ENCODE measurements around the gene KLHL29. TPM values are rescaled to one million over a fixed set of nuclear protein-coding genes. Genes with fewer than 3 reads are reported as not detected.

The KLHL29 gene
- total and polyA plus RNA-seq, 2 of the 13 experiments (the other 11 are each of a cell fraction or from before 2014, with no cell fraction given): 0.01 TPM; not detected in 1

GRCh38 chr2:23533338-23533695 lies 148.3 kb downstream of the KLHL29 start:
- no TSS peak for BruUV-seq (replicated peaks)
- TF ChIP-seq GATAD2A (CRISPR knock-in tag; IDR thresholded peaks at IDR 0.05) (no peak), ZFY (CRISPR knock-in tag; IDR thresholded peaks at IDR 0.05) (no peak), EEA1 (CRISPR knock-in tag; IDR thresholded peaks at IDR 0.05; ENCODE audit: borderline replicate concordance) (no peak), ZNF720 (CRISPR knock-in tag; IDR thresholded peaks at IDR 0.05) (no peak), HNRNPLL (IDR thresholded peaks at IDR 0.05; ENCODE audit: low read depth, low read length, poor library complexity, severe bottlenecking) (no peak), MAFF (IDR thresholded peaks at IDR 0.05; ENCODE audit: low read depth, low read length) (no peak), ZNF598 (CRISPR knock-in tag; IDR thresholded peaks at IDR 0.05; ENCODE audit: borderline replicate concordance) (no peak), ZBTB2 (CRISPR knock-in tag; IDR thresholded peaks at IDR 0.05; ENCODE audit: low read depth) (no peak), NFE2L1 (CRISPR knock-in tag; IDR thresholded peaks at IDR 0.05; ENCODE audit: borderline replicate concordance) (no peak), NFAT5 (CRISPR knock-in tag; IDR thresholded peaks at IDR 0.05) (no peak), BCLAF1 (IDR thresholded peaks at IDR 0.05) (no peak), ZBTB44 (CRISPR knock-in tag; IDR thresholded peaks at IDR 0.05) (no peak), JARID2 (CRISPR knock-in tag; IDR thresholded peaks at IDR 0.05; ENCODE audit: insufficient replicate concordance) (no peak)

More at GRCh38 chr2:23533338-23533695, 148.3 kb downstream of the KLHL29 start:
- no peaks in the 10 kb centered on the region for H3K36me3 ChIP-seq (replicated peaks in 1 of 2; ENCODE audit: control insufficient read depth in 1 of 2, insufficient read depth in 2 of 2, low read length in 2 of 2)
- H3K27ac ChIP-seq (ENCODE audit: extremely low read length, insufficient read depth, low read length): no peak overlapping the region
- WGBS (ENCODE audit: low lambda C conversion rate): 50% methylated on average over 9 of the region's 9 CpGs
- H3K4me1 ChIP-seq (ENCODE audit: insufficient read depth, low read length): peaks cover 21% of the 10 kb centered on the region
- no peak overlapping the region for H3K9ac ChIP-seq (ENCODE audit: insufficient read depth, low read depth, low read length)
- FAIRE-seq (no peak), ATAC-seq (peak; percentile 12; the same call in 2 of the 3 replicates), DNase-seq (ENCODE audit: low spot score) (no peak)
- peaks cover 1 to 73% of the 10 kb centered on the region in 2 experiments for H3K27me3 ChIP-seq (ENCODE audit: control insufficient read depth in 1 of 2, insufficient read depth in 2 of 2, low read length in 2 of 2)
- H4K20me1 ChIP-seq (ENCODE audit: insufficient read depth, low read length): no peaks in the 10 kb centered on the region
- H3K9me3 ChIP-seq (ENCODE audit: low read length): no peaks in the 10 kb centered on the region
- CTCF ChIA-PET (ENCODE audit: low intra/inter-chr PET ratio, low total read pairs): no interaction called here
- H3K4me3 ChIP-seq (replicated peaks in 1 of 3; ENCODE audit: insufficient read depth in 1 of 3, low read depth in 2 of 3, low read length in 3 of 3): no peak overlapping the region
- no peak overlapping the region for H2AFZ ChIP-seq (ENCODE audit: low read length)
- H3K4me2 ChIP-seq (ENCODE audit: low read depth, low read length): no peak overlapping the region
- in situ Hi-C loops (cut with HindIII; ENCODE audit: extremely low pct_ligation_motif_present, low pct_unique_long_range_greater_than_20kb) (no loop called here), intact Hi-C loops (cut with micrococcal nuclease; ENCODE audit: unreplicated experiment) (no loop called here)
- POLR2A ChIA-PET: no interaction called here
- H3K79me2 ChIP-seq (ENCODE audit: insufficient read depth, low read length): no peaks in the 10 kb centered on the region

All from HepG2 (cell line).